WTC11 (cell line): ENCODE measurements around the gene SHC2. TPM values are rescaled to one million over a fixed set of nuclear protein-coding genes. Genes with fewer than 3 reads are reported as not detected.
A peak's percentile ranks its signal among the peaks of the same experiment; 100 is the strongest.

Source experiments
- ATAC-seq: fragments of 200-7000 bp; cut with Tn5 transposase; 2 replicates; pipeline ENCODE4 v1.10.0; 2021; ENCODE audit warnings: mild to moderate bottlenecking, moderate library complexity
- CTCF ChIA-PET: fragments of 300-600 bp; sonication (Branson Sonifier 250); formaldehyde crosslinking; loops from one replicate; lab custom pipeline; 2021; ENCODE audit warnings: antibody characterized with exemption; lab: Charles Lee
- POLR2A ChIA-PET: fragments of 350-600 bp; sonication (Branson Sonifier 250); formaldehyde crosslinking; loops from one replicate; lab custom pipeline; 2021; ENCODE audit warnings: antibody characterized with exemption; lab: Charles Lee
- DNase-seq: peaks from one replicate; pipeline ENCODE4 v3.0.0; 2021; ENCODE audit warnings: low spot score
- H3K27ac Mint-ChIP-seq: 2 replicates; pipeline ENCODE4 v1.8.0; 2021; ENCODE audit warnings: mixed read lengths
- H3K27me3 Mint-ChIP-seq: 2 replicates; pipeline ENCODE4 v1.8.0; 2021; ENCODE audit warnings: low read depth, mild to moderate bottlenecking, moderate library complexity, mixed read lengths
- H3K36me3 Mint-ChIP-seq: 2 replicates; pipeline ENCODE4 v1.8.0; 2021; ENCODE audit warnings: mixed read lengths
- H3K4me1 Mint-ChIP-seq: 2 replicates; pipeline ENCODE4 v1.8.0; 2022; ENCODE audit warnings: mixed read lengths
- H3K4me3 Mint-ChIP-seq: 2 replicates; pipeline ENCODE4 v1.8.0; 2021; ENCODE audit warnings: mild to moderate bottlenecking, moderate library complexity, mixed read lengths
- H3K9me3 Mint-ChIP-seq: 2 replicates; pipeline ENCODE4 v1.8.0; 2021; ENCODE audit warnings: mixed read lengths
- ATF1 ChIP-seq: sonication (generic); formaldehyde crosslinking; IDR thresholded peaks from 2 replicates; pipeline ENCODE4 v1.8.1; 2023; ENCODE audit warnings: mild to moderate bottlenecking, moderate library complexity, missing genetic modification reagents
- ATF2 ChIP-seq: sonication (generic); formaldehyde crosslinking; IDR thresholded peaks from 2 replicates; pipeline ENCODE4 v1.8.1; 2022; ENCODE audit warnings: low read depth, missing genetic modification reagents, borderline replicate concordance
- CBFB ChIP-seq: sonication (generic); formaldehyde crosslinking; IDR thresholded peaks from 2 replicates; pipeline ENCODE4 v1.8.1; 2022; ENCODE audit warnings: mild to moderate bottlenecking, low read depth, missing genetic modification reagents
- ELF4 ChIP-seq: sonication (generic); formaldehyde crosslinking; IDR thresholded peaks from 2 replicates; pipeline ENCODE4 v1.8.1; 2022; ENCODE audit warnings: low read depth, mild to moderate bottlenecking, moderate library complexity, missing genetic modification reagents
- JAZF1 ChIP-seq: fragments of 250-450 bp; sonication (Bioruptor Pico); IDR thresholded peaks from 2 replicates; pipeline ENCODE4 v1.9.0; 2021; ENCODE audit warnings: moderate library complexity, mild to moderate bottlenecking, inconsistent platforms
- MXD4 ChIP-seq: fragments of 250-450 bp; sonication (Bioruptor Pico); IDR thresholded peaks from 2 replicates; pipeline ENCODE4 v1.8.0; 2021; ENCODE audit warnings: mild to moderate bottlenecking, moderate library complexity, borderline replicate concordance
- NR1H2 ChIP-seq: sonication (generic); formaldehyde crosslinking; IDR thresholded peaks from 2 replicates; pipeline ENCODE4 v1.9.0; 2021; ENCODE audit warnings: mild to moderate bottlenecking, moderate library complexity, missing genetic modification reagents
- OVOL2 ChIP-seq: fragments of 250-450 bp; sonication (Bioruptor Pico); IDR thresholded peaks from 2 replicates; pipeline ENCODE4 v1.9.0; 2021; ENCODE audit warnings: mild to moderate bottlenecking, borderline replicate concordance
- RORB ChIP-seq: fragments of 250-450 bp; sonication (Bioruptor Pico); IDR thresholded peaks from 2 replicates; pipeline ENCODE4 v1.9.0; 2021; ENCODE audit warnings: mild to moderate bottlenecking
- SMAD4 ChIP-seq: sonication (generic); formaldehyde crosslinking; IDR thresholded peaks from 2 replicates; pipeline ENCODE4 v1.8.0; 2022; ENCODE audit warnings: mild to moderate bottlenecking, missing genetic modification reagents
- SP1 ChIP-seq: sonication (generic); formaldehyde crosslinking; conservative IDR thresholded peaks from 2 replicates; pipeline ENCODE4 v1.8.1; 2022; ENCODE audit warnings: missing genetic modification reagents
- TEAD4 ChIP-seq: sonication (generic); formaldehyde crosslinking; IDR thresholded peaks from 2 replicates; pipeline ENCODE4 v1.8.0; 2022; ENCODE audit warnings: mild to moderate bottlenecking, missing genetic modification reagents
- ZNF219 ChIP-seq: sonication (generic); formaldehyde crosslinking; IDR thresholded peaks from 2 replicates; pipeline ENCODE4 v1.8.0; 2023; ENCODE audit warnings: missing genetic modification reagents, mild to moderate bottlenecking, borderline replicate concordance
- ZNF317 ChIP-seq: sonication (generic); formaldehyde crosslinking; IDR thresholded peaks from 2 replicates; pipeline ENCODE4 v1.8.1; 2023; ENCODE audit warnings: low read depth, mild to moderate bottlenecking, moderate library complexity, missing genetic modification reagents, borderline replicate concordance
- ZNF512 ChIP-seq: sonication (generic); formaldehyde crosslinking; IDR thresholded peaks from 2 replicates; pipeline ENCODE4 v1.8.1; 2022; ENCODE audit warnings: missing genetic modification reagents, borderline replicate concordance
- total RNA-seq: library from RNA; stranded (reverse); gene quantifications from 3 replicates; pipeline ENCODE4 v1.2.3, GENCODE V29; 2021
- TF ChIP-seq, protein P1 (sequence below): sonication (generic); formaldehyde crosslinking; IDR thresholded peaks from 2 replicates; pipeline ENCODE4 v1.8.0; 2022; ENCODE audit warnings: mild to moderate bottlenecking, missing genetic modification reagents
- TF ChIP-seq, protein P2 (sequence below): sonication (generic); formaldehyde crosslinking; IDR thresholded peaks from 2 replicates; pipeline ENCODE4 v1.8.0; 2023; ENCODE audit warnings: missing genetic modification reagents, mild to moderate bottlenecking, borderline replicate concordance
- TF ChIP-seq, protein P3 (sequence below): sonication (generic); formaldehyde crosslinking; IDR thresholded peaks from 2 replicates; pipeline ENCODE4 v1.8.1; 2023; ENCODE audit warnings: mild to moderate bottlenecking, missing genetic modification reagents, moderate library complexity
- TF ChIP-seq, protein P4 (sequence below): fragments of 200-600 bp; IDR thresholded peaks from 2 replicates; pipeline ENCODE4 v1.8.0; 2022; ENCODE audit warnings: antibody characterized with exemption

SHC2 gene
- total RNA-seq, 1 experiment from 2014 or later = 8.4 TPM

GRCh38 chr19:480016-480855 is 19.4 kb upstream of the SHC2 start:
- Mint-ChIP-seq H3K27me3 (peaks cover 14% of the 10 kb centered on the region; the same call in 1 of the 2 replicates), H3K27ac (no peak overlapping the region), H3K9me3 (peaks cover 23% of the 10 kb centered on the region), H3K4me3 (no peak overlapping the region), H3K36me3 (peaks cover 8% of the 10 kb centered on the region), H3K4me1 (no peaks in the 10 kb centered on the region; the same call in 1 of the 2 replicates)
- DNase-seq (peak; percentile 81), ATAC-seq (peak; percentile 75)
- POLR2A ChIA-PET = interaction anchor here (1.0 kb wide), 1 partner anchor 8 kb away, joined by 3 read pairs; no protein-coding TSS in a partner anchor
- peak; percentile 92; the same call in 1 of the 2 replicates for TF ChIP-seq ZNF512 (CRISPR knock-in tag)
- TF ChIP-seq, protein P1, sequence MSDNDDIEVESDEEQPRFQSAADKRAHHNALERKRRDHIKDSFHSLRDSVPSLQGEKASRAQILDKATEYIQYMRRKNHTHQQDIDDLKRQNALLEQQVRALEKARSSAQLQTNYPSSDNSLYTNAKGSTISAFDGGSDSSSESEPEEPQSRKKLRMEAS (CRISPR knock-in tag) = peak; percentile 73
- TF ChIP-seq OVOL2 (CRISPR knock-in tag) = no peak
- TF ChIP-seq NR1H2 (CRISPR knock-in tag) = no peak
- TF ChIP-seq, protein P2, sequence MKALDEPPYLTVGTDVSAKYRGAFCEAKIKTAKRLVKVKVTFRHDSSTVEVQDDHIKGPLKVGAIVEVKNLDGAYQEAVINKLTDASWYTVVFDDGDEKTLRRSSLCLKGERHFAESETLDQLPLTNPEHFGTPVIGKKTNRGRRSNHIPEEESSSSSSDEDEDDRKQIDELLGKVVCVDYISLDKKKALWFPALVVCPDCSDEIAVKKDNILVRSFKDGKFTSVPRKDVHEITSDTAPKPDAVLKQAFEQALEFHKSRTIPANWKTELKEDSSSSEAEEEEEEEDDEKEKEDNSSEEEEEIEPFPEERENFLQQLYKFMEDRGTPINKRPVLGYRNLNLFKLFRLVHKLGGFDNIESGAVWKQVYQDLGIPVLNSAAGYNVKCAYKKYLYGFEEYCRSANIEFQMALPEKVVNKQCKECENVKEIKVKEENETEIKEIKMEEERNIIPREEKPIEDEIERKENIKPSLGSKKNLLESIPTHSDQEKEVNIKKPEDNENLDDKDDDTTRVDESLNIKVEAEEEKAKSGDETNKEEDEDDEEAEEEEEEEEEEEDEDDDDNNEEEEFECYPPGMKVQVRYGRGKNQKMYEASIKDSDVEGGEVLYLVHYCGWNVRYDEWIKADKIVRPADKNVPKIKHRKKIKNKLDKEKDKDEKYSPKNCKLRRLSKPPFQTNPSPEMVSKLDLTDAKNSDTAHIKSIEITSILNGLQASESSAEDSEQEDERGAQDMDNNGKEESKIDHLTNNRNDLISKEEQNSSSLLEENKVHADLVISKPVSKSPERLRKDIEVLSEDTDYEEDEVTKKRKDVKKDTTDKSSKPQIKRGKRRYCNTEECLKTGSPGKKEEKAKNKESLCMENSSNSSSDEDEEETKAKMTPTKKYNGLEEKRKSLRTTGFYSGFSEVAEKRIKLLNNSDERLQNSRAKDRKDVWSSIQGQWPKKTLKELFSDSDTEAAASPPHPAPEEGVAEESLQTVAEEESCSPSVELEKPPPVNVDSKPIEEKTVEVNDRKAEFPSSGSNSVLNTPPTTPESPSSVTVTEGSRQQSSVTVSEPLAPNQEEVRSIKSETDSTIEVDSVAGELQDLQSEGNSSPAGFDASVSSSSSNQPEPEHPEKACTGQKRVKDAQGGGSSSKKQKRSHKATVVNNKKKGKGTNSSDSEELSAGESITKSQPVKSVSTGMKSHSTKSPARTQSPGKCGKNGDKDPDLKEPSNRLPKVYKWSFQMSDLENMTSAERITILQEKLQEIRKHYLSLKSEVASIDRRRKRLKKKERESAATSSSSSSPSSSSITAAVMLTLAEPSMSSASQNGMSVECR (CRISPR knock-in tag) = 0 out of 2 replicates have a peak, but pooled peaks have one; percentile 40
- TF ChIP-seq, protein P3, sequence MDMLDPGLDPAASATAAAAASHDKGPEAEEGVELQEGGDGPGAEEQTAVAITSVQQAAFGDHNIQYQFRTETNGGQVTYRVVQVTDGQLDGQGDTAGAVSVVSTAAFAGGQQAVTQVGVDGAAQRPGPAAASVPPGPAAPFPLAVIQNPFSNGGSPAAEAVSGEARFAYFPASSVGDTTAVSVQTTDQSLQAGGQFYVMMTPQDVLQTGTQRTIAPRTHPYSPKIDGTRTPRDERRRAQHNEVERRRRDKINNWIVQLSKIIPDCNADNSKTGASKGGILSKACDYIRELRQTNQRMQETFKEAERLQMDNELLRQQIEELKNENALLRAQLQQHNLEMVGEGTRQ (CRISPR knock-in tag) = peak; percentile 68
- TF ChIP-seq, protein P4, sequence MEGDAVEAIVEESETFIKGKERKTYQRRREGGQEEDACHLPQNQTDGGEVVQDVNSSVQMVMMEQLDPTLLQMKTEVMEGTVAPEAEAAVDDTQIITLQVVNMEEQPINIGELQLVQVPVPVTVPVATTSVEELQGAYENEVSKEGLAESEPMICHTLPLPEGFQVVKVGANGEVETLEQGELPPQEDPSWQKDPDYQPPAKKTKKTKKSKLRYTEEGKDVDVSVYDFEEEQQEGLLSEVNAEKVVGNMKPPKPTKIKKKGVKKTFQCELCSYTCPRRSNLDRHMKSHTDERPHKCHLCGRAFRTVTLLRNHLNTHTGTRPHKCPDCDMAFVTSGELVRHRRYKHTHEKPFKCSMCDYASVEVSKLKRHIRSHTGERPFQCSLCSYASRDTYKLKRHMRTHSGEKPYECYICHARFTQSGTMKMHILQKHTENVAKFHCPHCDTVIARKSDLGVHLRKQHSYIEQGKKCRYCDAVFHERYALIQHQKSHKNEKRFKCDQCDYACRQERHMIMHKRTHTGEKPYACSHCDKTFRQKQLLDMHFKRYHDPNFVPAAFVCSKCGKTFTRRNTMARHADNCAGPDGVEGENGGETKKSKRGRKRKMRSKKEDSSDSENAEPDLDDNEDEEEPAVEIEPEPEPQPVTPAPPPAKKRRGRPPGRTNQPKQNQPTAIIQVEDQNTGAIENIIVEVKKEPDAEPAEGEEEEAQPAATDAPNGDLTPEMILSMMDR = peak; percentile 58
- no peak for TF ChIP-seq JAZF1 (CRISPR knock-in tag)
- CTCF ChIA-PET = interaction anchor here (0.6 to 2.3 kb wide), 17 partner anchors 9 to 132 kb away, joined by 3 to 15 read pairs (median 6); partner anchors contain the start of genes C2CD4C and SHC2

GRCh38 chr19:478976-479375 is 18.1 kb upstream of the SHC2 start:
- DNase-seq (no peak), ATAC-seq (no peak)
- CTCF ChIA-PET = interaction anchor here (1.0 to 2.3 kb wide), 7 partner anchors 10 to 169 kb away, joined by 3 to 15 read pairs (median 6); partner anchors contain the start of gene C2CD4C
- H3K36me3 Mint-ChIP-seq = peaks cover 8% of the 10 kb centered on the region
- H3K27ac Mint-ChIP-seq = no peak overlapping the region
- H3K27me3 Mint-ChIP-seq = peaks cover 14% of the 10 kb centered on the region; the same call in 1 of the 2 replicates
- no peaks in the 10 kb centered on the region; the same call in 1 of the 2 replicates for H3K4me1 Mint-ChIP-seq
- peaks cover 23% of the 10 kb centered on the region for H3K9me3 Mint-ChIP-seq
- POLR2A ChIA-PET = interaction anchor here (0.8 to 1.5 kb wide), 2 partner anchors 10 to 30 kb away, joined by 3 to 4 read pairs; no protein-coding TSS in a partner anchor
- H3K4me3 Mint-ChIP-seq = no peak overlapping the region
- TF ChIP-seq ELF4 (CRISPR knock-in tag) (no peak), SMAD4 (CRISPR knock-in tag) (no peak), ATF1 (CRISPR knock-in tag) (no peak), CBFB (CRISPR knock-in tag) (no peak), MXD4 (CRISPR knock-in tag) (no peak), ZNF219 (CRISPR knock-in tag) (no peak), SP1 (CRISPR knock-in tag) (no peak), NR1H2 (CRISPR knock-in tag) (no peak), ZNF317 (CRISPR knock-in tag) (no peak), RORB (no peak), TEAD4 (CRISPR knock-in tag) (no peak), ATF2 (no peak)
